Naive thymus-derived CD8-positive, alpha-beta T cell (primary cell): ENCODE measurements around the gene HLA-A. TPM values are rescaled to one million over a fixed set of nuclear protein-coding genes. Genes with fewer than 3 reads are reported as not detected.
A peak's percentile ranks its signal among the peaks of the same experiment; 100 is the strongest.
"Not testable (repeated sequence)": the region's sequence is repeated elsewhere in the genome, so short reads cannot be mapped to it uniquely, and the experiment has no call there.

Source experiments
- ATAC-seq, 2 donors: fragments of 150-1000 bp; cut with Tn5 transposase in 1 of 2; sonication (Bioruptor Pico), chemical (Tn5 transposase) in 1 of 2; 1 replicate in 1 of 2; 2 replicates in 1 of 2; pipeline ENCODE4 v1.10.0; 2021; ENCODE audit warnings: mild to moderate bottlenecking in 2 of 2, moderate library complexity in 2 of 2
- POLR2A ChIA-PET: fragments of 350-600 bp; sonication (Branson Sonifier 250); formaldehyde crosslinking; loops from one replicate; lab custom pipeline; 2021; ENCODE audit warnings: antibody characterized with exemption; lab: Charles Lee
- DNase-seq, 10 donors: peaks; one replicate each; pipeline versions ENCODE4 v3.0.0 to v3.0.0-alpha.2; 2020 to 2022
- H3K27ac Mint-ChIP-seq, 10 donors: one replicate each; pipeline ENCODE4 v1.8.0; 2020 to 2022; ENCODE audit warnings: mild to moderate bottlenecking in 10 of 10, mixed read lengths in 10 of 10, moderate library complexity in 4 of 10, inconsistent platforms in 1 of 10
- H3K27me3 Mint-ChIP-seq, 5 donors: one replicate each; pipeline ENCODE4 v1.8.0; 2021 to 2022; ENCODE audit warnings: mixed read lengths in 5 of 5
- H3K36me3 Mint-ChIP-seq, 3 donors: one replicate each; pipeline ENCODE4 v1.8.0; 2020 to 2022; ENCODE audit warnings: mixed read lengths in 3 of 3, mild to moderate bottlenecking in 2 of 3, inconsistent platforms in 1 of 3
- H3K4me1 Mint-ChIP-seq, 4 donors: one replicate each; pipeline ENCODE4 v1.8.0; 2021 to 2022; ENCODE audit warnings: mixed read lengths in 4 of 4
- H3K4me3 Mint-ChIP-seq, 10 donors: one replicate each; pipeline ENCODE4 v1.8.0; 2020 to 2022; ENCODE audit warnings: mild to moderate bottlenecking in 10 of 10, mixed read lengths in 10 of 10, moderate library complexity in 6 of 10, inconsistent platforms in 1 of 10
- H3K9me3 Mint-ChIP-seq, 9 donors: one replicate each; pipeline ENCODE4 v1.8.0; 2020 to 2022; ENCODE audit warnings: mixed read lengths in 9 of 9, mild to moderate bottlenecking in 3 of 9, inconsistent platforms in 1 of 9, moderate library complexity in 1 of 9
- polyA plus RNA-seq, 3 donors: library from polyadenylated mRNA; unstranded; fragments of 300-500 nt; fragmentation: Illumina TruSeq; gene quantifications; one replicate each; pipeline ENCODE4 v1.2.3, GENCODE V29; 2021
- total RNA-seq, 8 experiments: library from RNA in 2 of 8; stranded (reverse) in 2 of 8; gene quantifications; one replicate each; pipeline ENCODE4 v1.2.3 and lab custom pipeline; 2021 to 2026

Gene HLA-A
- total and polyA plus RNA-seq, 5 experiments from 2014 or later: 2,084 to 4,021 (median 2,115) TPM

- DNase-seq: no peak
- Mint-ChIP-seq H3K36me3 (no peaks in the 10 kb centered on the region), H3K9me3 (no peaks in the 10 kb centered on the region), H3K27ac (peak overlapping the region in 3 of 10 donors; percentile 50 to 92 (median 67)), H3K4me3 (peak overlapping the region in 1 of 10 donors; percentile 11), H3K4me1 (peaks cover 0 to 40% (median 24%) of the 10 kb centered on the region in 4 donors), H3K27me3 (peaks cover 0 to 3% (median 0%) of the 10 kb centered on the region in 5 donors)
- POLR2A ChIA-PET: no interaction called here
- ATAC-seq: no peak
Observed at GRCh38 chr6:29924287-29924686, 18.0 kb upstream of the HLA-A start.

GRCh38 chr6:29924731-29925130 lies 17.6 kb upstream of the HLA-A start:
- DNase-seq (peak in 1 of 10 donors; percentile 36), ATAC-seq (no peak)
- POLR2A ChIA-PET: no interaction called here
- H3K27me3 Mint-ChIP-seq: peaks cover 0 to under 1% (median 0%) of the 10 kb centered on the region in 5 donors
- H3K36me3 Mint-ChIP-seq: peaks cover 0 to 4% (median 0%) of the 10 kb centered on the region in 3 donors
- peak overlapping the region in 9 of 10 donors; percentile 56 to 99 (median 76) for H3K27ac Mint-ChIP-seq
- H3K9me3 Mint-ChIP-seq: no peaks in the 10 kb centered on the region
- H3K4me1 Mint-ChIP-seq: peaks cover 0 to 42% (median 25%) of the 10 kb centered on the region in 4 donors
- H3K4me3 Mint-ChIP-seq: peak overlapping the region in 7 of 10 donors; percentile 16 to 78 (median 64)

- DNase-seq (no peak), ATAC-seq (no peak)
- Mint-ChIP-seq H3K9me3 (no peaks in the 10 kb centered on the region), H3K27ac (peak overlapping the region in 9 of 10 donors; percentile 72 to 99 (median 96)), H3K36me3 (peaks cover 0 to 9% (median 0%) of the 10 kb centered on the region in 3 donors), H3K27me3 (no peaks in the 10 kb centered on the region), H3K4me3 (peak overlapping the region in 9 of 10 donors; percentile 58 to 99 (median 96)), H3K4me1 (peaks cover 0 to 43% (median 26%) of the 10 kb centered on the region in 4 donors)
- POLR2A ChIA-PET: interaction anchor here (1.8 kb wide), 1 partner anchor 17 kb away, joined by 13 read pairs; the partner anchor contains the start of gene HLA-A
Observed at GRCh38 chr6:29925321-29925720, 17.0 kb upstream of the HLA-A start.

GRCh38 chr6:29925727-29926412 lies 16.5 kb upstream of the HLA-A start:
- no peaks in the 10 kb centered on the region for H3K27me3 Mint-ChIP-seq
- H3K9me3 Mint-ChIP-seq: no peaks in the 10 kb centered on the region
- H3K27ac Mint-ChIP-seq: peak overlapping the region in 9 of 10 donors; percentile 92 to 99 (median 96)
- ATAC-seq (no peak), DNase-seq (peak in 1 of 10 donors; percentile 11)
- peak overlapping the region in 9 of 10 donors; percentile 84 to 99 (median 96) for H3K4me3 Mint-ChIP-seq
- peaks cover 0 to 43% (median 26%) of the 10 kb centered on the region in 4 donors for H3K4me1 Mint-ChIP-seq
- H3K36me3 Mint-ChIP-seq: peaks cover 0 to 11% (median 2%) of the 10 kb centered on the region in 3 donors
- POLR2A ChIA-PET: interaction anchor here (0.9 to 1.8 kb wide), 2 partner anchors 16 to 39 kb away, joined by 5 to 13 read pairs; partner anchors contain the start of gene HLA-A

GRCh38 chr6:29926413-29927274 lies 15.7 kb upstream of the HLA-A start:
- DNase-seq (peak; percentile 66 to 86 (median 77)), ATAC-seq (peak; percentile 84 to 90)
- Mint-ChIP-seq H3K4me3 (peak overlapping the region in 9 of 10 donors; percentile 84 to 99 (median 96)), H3K27me3 (no peaks in the 10 kb centered on the region), H3K9me3 (no peaks in the 10 kb centered on the region), H3K36me3 (peaks cover 0 to 14% (median 5%) of the 10 kb centered on the region in 3 donors), H3K4me1 (peaks cover 0 to 43% (median 27%) of the 10 kb centered on the region in 4 donors), H3K27ac (peak overlapping the region in 9 of 10 donors; percentile 92 to 100 (median 98))
- POLR2A ChIA-PET: interaction anchor here (0.9 to 1.8 kb wide), 4 partner anchors 12 to 38 kb away, joined by 3 to 13 read pairs (median 4); partner anchors contain the start of gene HLA-A

GRCh38 chr6:29927275-29927569 lies 15.1 kb upstream of the HLA-A start:
- POLR2A ChIA-PET: interaction anchor here (1.0 to 1.8 kb wide), 3 partner anchors 12 to 33 kb away, joined by 3 to 13 read pairs (median 3); partner anchors contain the start of gene HLA-A
- Mint-ChIP-seq H3K27me3 (no peaks in the 10 kb centered on the region), H3K4me3 (peak overlapping the region in 9 of 10 donors; percentile 84 to 99 (median 96)), H3K27ac (peak overlapping the region in 9 of 10 donors; percentile 92 to 100 (median 98)), H3K4me1 (peaks cover 0 to 43% (median 27%) of the 10 kb centered on the region in 4 donors), H3K9me3 (no peaks in the 10 kb centered on the region), H3K36me3 (peaks cover 0 to 14% (median 5%) of the 10 kb centered on the region in 3 donors)
- no peak for ATAC-seq
- no peak for DNase-seq

- Mint-ChIP-seq H3K27ac (peak overlapping the region in 7 of 10 donors; percentile 65 to 100 (median 96)), H3K9me3 (no peaks in the 10 kb centered on the region), H3K36me3 (peaks cover 0 to 14% (median 5%) of the 10 kb centered on the region in 3 donors), H3K4me3 (peak overlapping the region in 7 of 10 donors; percentile 84 to 99 (median 97)), H3K27me3 (no peaks in the 10 kb centered on the region), H3K4me1 (peaks cover 0 to 43% (median 27%) of the 10 kb centered on the region in 4 donors)
- ATAC-seq: no peak
- POLR2A ChIA-PET: interaction anchor here (1.4 kb wide), 1 partner anchor 13 kb away, joined by 9 read pairs; the partner anchor contains the start of gene HLA-A
- no peak for DNase-seq
Observed at GRCh38 chr6:29927841-29928388, 14.4 kb upstream of the HLA-A start.

- DNase-seq, H3K9me3 Mint-ChIP-seq, H3K27me3 Mint-ChIP-seq, POLR2A ChIA-PET, H3K4me3 Mint-ChIP-seq, ATAC-seq: not testable (repeated sequence)
- Mint-ChIP-seq H3K4me1 (peaks cover 0 to 33% (median 22%) of the 10 kb centered on the region in 4 donors), H3K36me3 (peaks cover 0 to 18% (median 5%) of the 10 kb centered on the region in 3 donors), H3K27ac (peak overlapping the region in 1 of 10 donors; percentile 29)
Observed at GRCh38 chr6:29930047-29930446, 12.3 kb upstream of the HLA-A start.

GRCh38 chr6:29933955-29934354 lies 8.4 kb upstream of the HLA-A start:
- Mint-ChIP-seq H3K9me3 (no peaks in the 10 kb centered on the region), H3K36me3 (peaks cover 0 to 18% (median 5%) of the 10 kb centered on the region in 3 donors), H3K4me1 (peaks cover 0 to 9% (median 4%) of the 10 kb centered on the region in 4 donors), H3K27me3 (no peaks in the 10 kb centered on the region), H3K4me3 (no peak overlapping the region), H3K27ac (no peak overlapping the region)
- POLR2A ChIA-PET: no interaction called here
- ATAC-seq (no peak), DNase-seq (no peak)

- peaks cover 0 to 10% (median 5%) of the 10 kb centered on the region in 3 donors for H3K36me3 Mint-ChIP-seq
- H3K9me3 Mint-ChIP-seq: no peaks in the 10 kb centered on the region
- no peak for ATAC-seq
Observed at GRCh38 chr6:29935273-29935955, 6.9 kb upstream of the HLA-A start.

GRCh38 chr6:29938746-29939508 lies 3.4 kb upstream of the HLA-A start:
- DNase-seq (no peak), ATAC-seq (no peak)
- Mint-ChIP-seq H3K27me3 (peaks cover 0 to 4% (median 0%) of the 10 kb centered on the region in 5 donors), H3K9me3 (peaks cover 0 to 2% (median 0%) of the 10 kb centered on the region in 9 donors), H3K27ac (peak overlapping the region in 3 of 10 donors; percentile 26 to 54 (median 48)), H3K4me1 (peaks cover 3 to 27% (median 22%) of the 10 kb centered on the region in 4 donors), H3K36me3 (peaks cover 0 to 23% (median 13%) of the 10 kb centered on the region in 3 donors), H3K4me3 (peak overlapping the region in 1 of 10 donors; percentile 14)
- POLR2A ChIA-PET: interaction anchor here (0.6 to 1.0 kb wide), 3 partner anchors 27 to 1971 kb away, joined by 3 to 4 read pairs (median 3); no protein-coding TSS in a partner anchor

More at GRCh38 chr6:29935273-29935955, 6.9 kb upstream of the HLA-A start:
- no peak for DNase-seq
- Mint-ChIP-seq H3K27ac (no peak overlapping the region), H3K27me3 (no peaks in the 10 kb centered on the region), H3K4me1 (peaks cover 2 to 10% (median 9%) of the 10 kb centered on the region in 4 donors), H3K4me3 (no peak overlapping the region)
- POLR2A ChIA-PET: no interaction called here
